Neuronal stem cell (in vitro differentiated cells): ENCODE data around the gene TRIM7.
"Not testable (repeated sequence)": the region's sequence is repeated elsewhere in the genome, so short reads cannot be mapped to it uniquely, and the experiment has no call there.

Source experiments
- DNase-seq: peaks from one replicate; pipeline ENCODE4 v3.0.0-alpha.2; 2013; ENCODE audit warnings: low spot score
- H2AFZ ChIP-seq: one replicate; pipeline ENCODE4 v1.6.1; 2013; ENCODE audit warnings: mild to moderate bottlenecking, low read length, inconsistent platforms
- H2AK5ac ChIP-seq: 2 replicates; pipeline ENCODE4 v1.6.1; 2013; ENCODE audit warnings: low read depth, mild to moderate bottlenecking, inconsistent platforms, low read length, moderate library complexity, mixed read lengths
- H2BK120ac ChIP-seq: 2 replicates; pipeline ENCODE4 v1.6.1; 2013; ENCODE audit warnings: low read depth, mild to moderate bottlenecking, inconsistent platforms, low read length, moderate library complexity, mixed read lengths
- H2BK12ac ChIP-seq: one replicate; pipeline ENCODE4 v1.6.1; 2013; ENCODE audit warnings: low read length, inconsistent platforms
- H2BK15ac ChIP-seq: 2 replicates; pipeline ENCODE4 v1.6.1; 2013; ENCODE audit warnings: mild to moderate bottlenecking, low read length, inconsistent platforms, mixed read lengths
- H2BK5ac ChIP-seq: one replicate; pipeline ENCODE4 v1.6.1; 2013; ENCODE audit warnings: inconsistent platforms, mild to moderate bottlenecking, low read length, moderate library complexity
- H3K14ac ChIP-seq: one replicate; pipeline ENCODE4 v1.6.1; 2013; ENCODE audit warnings: low read length, inconsistent platforms
- H3K18ac ChIP-seq: 2 replicates; pipeline ENCODE4 v1.6.1; 2013; ENCODE audit warnings: low read length, inconsistent platforms
- H3K23ac ChIP-seq: 2 replicates; pipeline ENCODE4 v1.6.1; 2013; ENCODE audit warnings: low read depth, mild to moderate bottlenecking, mixed read lengths, low read length, inconsistent platforms; ENCODE audit not compliant: poor library complexity
- H3K27ac ChIP-seq: replicated peaks from 3 replicates; pipeline ENCODE4 v1.5.1; 2013; ENCODE audit warnings: low read length, inconsistent platforms
- H3K27me3 ChIP-seq, 3 experiments: 2 replicates each; pipeline ENCODE4 v1.6.1; 2013; ENCODE audit warnings: low read length in 3 of 3, mild to moderate bottlenecking in 2 of 3, inconsistent platforms in 1 of 3, low read depth in 1 of 3, mixed read lengths in 1 of 3, moderate library complexity in 1 of 3; ENCODE audit not compliant: control insufficient read depth in 3 of 3, insufficient read depth in 3 of 3
- H3K36me3 ChIP-seq, 2 donors: replicated peaks in 1 of 2; 2 replicates each; pipeline ENCODE4 v1.6.1; 2013; ENCODE audit warnings: low read length in 2 of 2; ENCODE audit not compliant: control insufficient read depth in 2 of 2, insufficient read depth in 2 of 2
- H3K4ac ChIP-seq: 2 replicates; pipeline ENCODE4 v1.6.1; 2013; ENCODE audit warnings: inconsistent platforms, mild to moderate bottlenecking, low read length, moderate library complexity
- H3K4me1 ChIP-seq, 2 donors: 1 replicate in 1 of 2; 2 replicates in 1 of 2; pipeline ENCODE4 v1.6.1; 2013; ENCODE audit warnings: low read length in 2 of 2, low read depth in 1 of 2; ENCODE audit not compliant: control insufficient read depth in 2 of 2, insufficient read depth in 1 of 2
- H3K4me2 ChIP-seq: one replicate; pipeline ENCODE4 v1.6.1; 2013; ENCODE audit warnings: mild to moderate bottlenecking, low read length, inconsistent platforms; ENCODE audit not compliant: insufficient read depth, poor library complexity, severe bottlenecking
- H3K4me3 ChIP-seq, 2 donors: 2 replicates each; pipeline ENCODE4 v1.5.1; 2013; ENCODE audit warnings: low read length in 2 of 2, mild to moderate bottlenecking in 2 of 2, inconsistent platforms in 1 of 2, moderate library complexity in 1 of 2
- H3K79me1 ChIP-seq: one replicate; pipeline ENCODE4 v1.6.1; 2013; ENCODE audit warnings: low read depth, mild to moderate bottlenecking, inconsistent platforms, low read length, moderate library complexity
- H3K9ac ChIP-seq: one replicate; pipeline ENCODE4 v1.6.1; 2013; ENCODE audit warnings: mild to moderate bottlenecking, low read depth, low read length, inconsistent platforms; ENCODE audit not compliant: poor library complexity
- H3K9me3 ChIP-seq, 2 donors: replicated peaks in 1 of 2; 2 replicates each; pipeline versions ENCODE3 to v1.6.1; 2013; ENCODE audit warnings: low read length in 2 of 2, mild to moderate bottlenecking in 2 of 2, inconsistent platforms in 1 of 2, low read depth in 1 of 2, mixed read lengths in 1 of 2, moderate library complexity in 1 of 2; ENCODE audit not compliant: control insufficient read depth in 2 of 2, insufficient read depth in 1 of 2
- H4K8ac ChIP-seq: one replicate; pipeline ENCODE4 v1.6.1; 2013; ENCODE audit warnings: low read depth, mild to moderate bottlenecking, inconsistent platforms, low read length, moderate library complexity
- H4K91ac ChIP-seq: one replicate; pipeline ENCODE4 v1.6.1; 2013; ENCODE audit warnings: low read length, low read depth, mild to moderate bottlenecking, inconsistent platforms; ENCODE audit not compliant: poor library complexity
- WGBS, 2 donors: extraction: QIAGEN DNeasy Blood & Tissue Kit; methylation state at CpG; one replicate each; pipeline ENCODE4 v1.1.7; 2013; ENCODE audit warnings: missing lambda C conversion rate in 2 of 2, mixed read lengths in 1 of 2; ENCODE audit not compliant: insufficient read length in 2 of 2, insufficient replicate concordance in 1 of 2; ENCODE audit errors: extremely low coverage in 2 of 2; 5-methylcytosine and 5-hydroxymethylcytosine counted together

The TRIM7 gene

GRCh38 chr5:181184845-181185216 lies 20.2 kb downstream of the TRIM7 start:
- H2BK5ac ChIP-seq, result no peak overlapping the region
- no peak overlapping the region for H2BK15ac ChIP-seq
- H3K23ac ChIP-seq, result peak overlapping the region; percentile 10
- H2BK120ac ChIP-seq, result no peak overlapping the region
- H3K79me1 ChIP-seq, result no peaks in the 10 kb centered on the region
- H4K91ac ChIP-seq, result no peak overlapping the region
- H2AFZ ChIP-seq, result peak overlapping the region; percentile 93
- H3K4me1 ChIP-seq, result peaks cover 0 to 4% of the 10 kb centered on the region in 2 donors
- H3K27me3 ChIP-seq, result peaks cover 0 to 6% (median 3%) of the 10 kb centered on the region in 3 experiments
- no peak overlapping the region for H3K14ac ChIP-seq
- no peak overlapping the region for H3K4ac ChIP-seq
- WGBS, 2 donors, result no CpG with 5 or more reads among the region's 16 CpGs
- H3K18ac ChIP-seq, result no peak overlapping the region
- H2BK12ac ChIP-seq, result no peak overlapping the region
- H3K4me2 ChIP-seq, result no peak overlapping the region
- no peak for DNase-seq
- H3K27ac ChIP-seq, result no peak overlapping the region
- no peak overlapping the region for H2AK5ac ChIP-seq
- H3K9me3 ChIP-seq, result no peaks in the 10 kb centered on the region
- no peak overlapping the region for H3K9ac ChIP-seq
- H3K4me3 ChIP-seq, result no peak overlapping the region
- H3K36me3 ChIP-seq, result no peaks in the 10 kb centered on the region
- H4K8ac ChIP-seq, result no peak overlapping the region

DNA sequence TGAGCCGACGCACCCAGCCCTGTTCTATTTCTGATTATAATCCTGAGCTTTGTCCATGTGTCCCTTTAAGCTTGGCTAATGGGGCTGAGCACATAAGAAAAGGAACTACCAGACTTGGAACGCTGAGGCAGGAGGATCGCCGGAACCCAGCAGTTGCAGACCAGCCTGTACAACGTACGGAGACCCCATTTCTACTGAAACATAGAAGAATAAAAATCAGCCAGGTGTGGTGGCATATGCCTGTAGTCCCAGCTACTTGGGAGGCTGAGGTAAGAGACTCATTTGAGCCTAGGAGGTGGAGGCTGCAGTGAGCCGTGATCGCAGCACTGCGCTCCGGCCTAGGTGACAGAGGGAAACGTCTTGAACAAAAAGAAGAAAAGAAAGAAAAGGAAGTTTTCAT lies 22.3 kb downstream of the TRIM7 start:
- Histone ChIP-seq H3K23ac (no peak overlapping the region), H3K36me3 (no peaks in the 10 kb centered on the region), H3K4me2 (no peak overlapping the region), H3K79me1 (no peaks in the 10 kb centered on the region), H4K91ac (no peak overlapping the region), H3K9me3 (no peaks in the 10 kb centered on the region), H2BK12ac (no peak overlapping the region), H2AK5ac (no peak overlapping the region), H2AFZ (no peak overlapping the region), H3K9ac (no peak overlapping the region), H3K4me3 (no peak overlapping the region), H3K27ac (no peak overlapping the region), H3K27me3 (no peaks in the 10 kb centered on the region), H2BK5ac (no peak overlapping the region), H2BK15ac (no peak overlapping the region), H3K4ac (no peak overlapping the region), H4K8ac (no peak overlapping the region), H3K14ac (no peak overlapping the region), H3K4me1 (no peaks in the 10 kb centered on the region), H2BK120ac (no peak overlapping the region), H3K18ac (no peak overlapping the region)
- no CpG with 5 or more reads among the region's 12 CpGs for WGBS, 2 donors
- DNase-seq, result no peak

DNA sequence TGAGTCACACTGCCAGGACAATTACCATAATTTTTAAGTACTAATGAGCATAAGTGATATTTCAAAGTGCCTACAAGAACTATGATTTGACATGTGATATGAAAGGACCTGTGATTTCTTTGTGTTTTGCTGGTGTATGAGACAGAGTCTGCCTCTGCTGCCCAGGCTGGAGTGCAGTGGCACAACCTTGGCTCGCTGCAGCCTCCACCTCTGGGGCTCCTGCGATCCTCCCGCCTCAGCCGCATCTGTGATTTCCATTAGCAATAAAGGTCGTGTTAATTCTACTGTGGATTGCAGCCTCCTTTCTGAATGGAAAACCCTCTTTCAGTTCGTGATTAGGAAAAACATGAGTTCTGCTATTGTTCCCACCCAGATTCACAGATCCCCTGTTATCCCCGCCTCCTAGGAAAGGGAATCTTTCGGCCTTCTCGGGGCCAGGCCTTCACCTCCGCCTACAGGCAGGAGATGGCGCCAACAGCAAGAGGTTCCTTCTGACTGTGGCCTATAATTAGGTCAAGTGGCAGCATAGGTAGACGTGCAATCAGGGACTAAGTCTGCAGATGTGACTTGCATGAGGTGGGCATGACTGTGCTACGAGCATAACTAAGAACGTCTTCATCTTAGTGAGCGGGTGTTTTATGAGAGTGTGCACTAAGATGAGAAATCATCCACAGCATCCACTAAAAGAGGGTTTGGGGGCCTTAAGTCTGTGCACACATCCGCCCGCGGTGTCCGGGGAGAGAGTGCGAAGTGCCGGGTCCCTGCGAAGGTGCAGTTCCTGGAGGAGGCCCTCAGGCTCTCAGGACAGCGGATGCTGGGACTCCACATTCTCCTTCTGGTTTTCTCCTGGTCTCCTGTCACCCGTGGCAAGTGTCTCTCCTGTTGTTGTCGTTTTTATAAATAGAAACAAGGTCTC lies 23.1 kb downstream of the TRIM7 start:
- Histone ChIP-seq H3K4ac (no peak overlapping the region), H2BK5ac (no peak overlapping the region), H4K91ac (no peak overlapping the region), H3K36me3 (no peaks in the 10 kb centered on the region), H4K8ac (no peak overlapping the region), H2BK12ac (no peak overlapping the region), H3K14ac (no peak overlapping the region), H2AK5ac (no peak overlapping the region), H2AFZ (peak overlapping the region; percentile 66), H3K27ac (no peak overlapping the region), H3K18ac (no peak overlapping the region), H3K9ac (no peak overlapping the region), H3K27me3 (no peaks in the 10 kb centered on the region), H3K23ac (no peak overlapping the region), H3K4me3 (no peak overlapping the region), H3K4me2 (no peak overlapping the region), H3K9me3 (no peaks in the 10 kb centered on the region), H2BK120ac (no peak overlapping the region), H2BK15ac (no peak overlapping the region), H3K4me1 (no peaks in the 10 kb centered on the region), H3K79me1 (no peaks in the 10 kb centered on the region)
- no peak for DNase-seq
- no CpG with 5 or more reads among the region's 25 CpGs for WGBS, 2 donors

DNA sequence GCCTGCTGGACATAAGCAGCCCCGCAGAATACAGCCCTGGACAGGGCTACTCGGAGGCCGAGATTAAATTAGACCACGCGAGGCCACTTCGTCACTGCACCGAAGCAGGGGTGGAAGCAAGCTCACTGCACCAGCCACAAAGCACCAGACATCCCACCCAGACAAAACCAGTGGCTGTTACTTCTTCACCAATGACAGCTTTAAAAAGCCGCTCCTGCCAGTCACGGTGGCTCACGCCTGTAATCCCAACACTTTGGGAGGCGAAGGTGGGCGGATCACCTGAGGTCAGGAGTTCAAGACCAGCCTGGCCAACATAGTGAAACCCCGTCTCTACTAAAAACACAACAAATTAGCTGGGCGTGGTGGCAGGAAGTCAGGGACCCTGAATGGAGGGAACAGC lies 27.4 kb downstream of the TRIM7 start:
- DNase-seq, result not testable (repeated sequence)

More for the DNA sequence above, 27.4 kb downstream of the TRIM7 start:
- not testable (repeated sequence) for H3K4me3 ChIP-seq, H3K23ac ChIP-seq, H3K4me2 ChIP-seq, H2BK15ac ChIP-seq, H3K9me3 ChIP-seq, H3K4me1 ChIP-seq, H2BK5ac ChIP-seq, H3K36me3 ChIP-seq, H2BK120ac ChIP-seq, H3K18ac ChIP-seq, H3K14ac ChIP-seq, H3K79me1 ChIP-seq, H2BK12ac ChIP-seq, H2AK5ac ChIP-seq, H4K8ac ChIP-seq, H4K91ac ChIP-seq, H3K9ac ChIP-seq, H2AFZ ChIP-seq, H3K4ac ChIP-seq, H3K27ac ChIP-seq
- WGBS, 2 donors, result no CpG with 5 or more reads among the region's 14 CpGs
- H3K27me3 ChIP-seq, result peaks cover 0 to 19% (median 10%) of the 10 kb centered on the region in 3 experiments
